ENCODE results near the gene TMEM255B.

The TMEM255B gene

DNA sequence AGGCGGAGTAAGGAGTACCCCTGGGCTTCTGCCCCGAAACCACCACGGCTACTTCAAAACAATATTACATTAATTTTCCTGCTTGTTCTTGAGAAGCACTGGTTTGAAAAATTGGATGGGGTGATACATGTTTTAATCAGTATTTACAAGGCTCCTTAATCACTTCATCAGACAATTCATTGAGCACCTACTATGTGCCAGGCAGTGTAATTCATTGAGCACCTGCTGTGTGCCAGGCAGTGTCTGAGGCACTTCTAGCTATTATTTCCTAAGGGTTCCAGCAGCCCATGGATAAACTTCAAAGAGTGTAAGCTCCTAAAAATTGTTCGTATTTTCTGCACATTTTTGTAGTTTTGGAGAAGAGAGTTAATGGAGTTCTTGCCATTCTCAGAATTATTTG, 106.4 kb downstream of the TMEM255B start:
- Histone ChIP-seq H3K79me2 (ENCODE audit: insufficient read depth, low read depth) (no peaks in the 10 kb centered on the region), H3K4me2 (no peak overlapping the region), H3K27ac (no peak overlapping the region), H3K36me3 (ENCODE audit: insufficient read depth) (no peaks in the 10 kb centered on the region), H3K4me3 (IDR thresholded peaks at IDR 0.05; ENCODE audit: insufficient read depth, low read depth, low read length) (no peak overlapping the region), H3K9ac (no peak overlapping the region), H4K20me1 (ENCODE audit: insufficient read depth) (no peaks in the 10 kb centered on the region), H3K4me1 (ENCODE audit: low read depth, poor library complexity, severe bottlenecking) (peaks cover 20% of the 10 kb centered on the region), H3K27me3 (ENCODE audit: insufficient read depth, low read depth) (peaks cover 12% of the 10 kb centered on the region), H2AFZ (ENCODE audit: low read depth) (no peak overlapping the region)
- TF ChIP-seq, protein P1, sequence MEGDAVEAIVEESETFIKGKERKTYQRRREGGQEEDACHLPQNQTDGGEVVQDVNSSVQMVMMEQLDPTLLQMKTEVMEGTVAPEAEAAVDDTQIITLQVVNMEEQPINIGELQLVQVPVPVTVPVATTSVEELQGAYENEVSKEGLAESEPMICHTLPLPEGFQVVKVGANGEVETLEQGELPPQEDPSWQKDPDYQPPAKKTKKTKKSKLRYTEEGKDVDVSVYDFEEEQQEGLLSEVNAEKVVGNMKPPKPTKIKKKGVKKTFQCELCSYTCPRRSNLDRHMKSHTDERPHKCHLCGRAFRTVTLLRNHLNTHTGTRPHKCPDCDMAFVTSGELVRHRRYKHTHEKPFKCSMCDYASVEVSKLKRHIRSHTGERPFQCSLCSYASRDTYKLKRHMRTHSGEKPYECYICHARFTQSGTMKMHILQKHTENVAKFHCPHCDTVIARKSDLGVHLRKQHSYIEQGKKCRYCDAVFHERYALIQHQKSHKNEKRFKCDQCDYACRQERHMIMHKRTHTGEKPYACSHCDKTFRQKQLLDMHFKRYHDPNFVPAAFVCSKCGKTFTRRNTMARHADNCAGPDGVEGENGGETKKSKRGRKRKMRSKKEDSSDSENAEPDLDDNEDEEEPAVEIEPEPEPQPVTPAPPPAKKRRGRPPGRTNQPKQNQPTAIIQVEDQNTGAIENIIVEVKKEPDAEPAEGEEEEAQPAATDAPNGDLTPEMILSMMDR (conservative IDR thresholded peaks at IDR 0.05; ENCODE audit: low read depth, low read length): no peak

All from KMS-11 (cell line).